Sigmoid colon (tissue), 7 donors: ENCODE data around the gene EGLN3. TPM values are rescaled to one million over a fixed set of nuclear protein-coding genes. Genes with fewer than 3 reads are reported as not detected.

Source experiments
- DNase-seq: peaks from one replicate; pipeline ENCODE4 v3.0.0-alpha.2; 2019
- H3K27ac ChIP-seq, 4 donors: fragments of 200-600 bp; sonication (generic); one replicate each; pipeline ENCODE4 v1.5.1; 2016 to 2019; ENCODE audit warnings: mild to moderate bottlenecking in 1 of 4
- H3K27me3 ChIP-seq, 3 donors: fragments of 200-600 bp; sonication (generic); one replicate each; pipeline ENCODE4 v1.5.1; 2019; ENCODE audit warnings: mild to moderate bottlenecking in 1 of 3
- H3K36me3 ChIP-seq, 4 donors: fragments of 200-600 bp; sonication (generic); one replicate each; pipeline ENCODE4 v1.5.1; 2016 to 2019
- H3K4me1 ChIP-seq, 4 donors: fragments of 200-600 bp; sonication (generic); one replicate each; pipeline ENCODE4 v1.5.1; 2017 to 2019
- H3K4me3 ChIP-seq, 4 donors: fragments of 200-600 bp; sonication (generic); one replicate each; pipeline ENCODE4 v1.5.1; 2017 to 2019; ENCODE audit warnings: mild to moderate bottlenecking in 2 of 4, moderate library complexity in 1 of 4
- H3K9me3 ChIP-seq, 4 donors: fragments of 200-600 bp in 3 of 4; sonication (generic) in 3 of 4; one replicate each; pipeline versions ENCODE4 v1.5.1 to v1.6.1; 2013 to 2019
- EP300 ChIP-seq, 4 donors: sonication (generic); formaldehyde crosslinking; IDR thresholded peaks; one replicate each; pipeline ENCODE4 v1.6.1; 2017; ENCODE audit warnings: antibody characterized with exemption in 4 of 4
- POLR2A ChIP-seq, 2 donors: fragments of 450-650 bp; IDR thresholded peaks; one replicate each; pipeline ENCODE4 v1.6.1; 2016; ENCODE audit warnings: antibody characterized with exemption in 2 of 2, mild to moderate bottlenecking in 2 of 2, moderate library complexity in 2 of 2
- POLR2AphosphoS5 ChIP-seq, 4 donors: sonication (generic); formaldehyde crosslinking; IDR thresholded peaks; one replicate each; pipeline ENCODE4 v1.6.1; 2017; ENCODE audit warnings: antibody characterized with exemption in 4 of 4
- WGBS, 2 donors: extraction: QIAGEN DNeasy Blood & Tissue Kit; methylation state at CpG; one replicate each; pipeline ENCODE4 v1.1.7; 2013; 5-methylcytosine and 5-hydroxymethylcytosine counted together
- intact Hi-C: fragments of 100-400 bp; cut with DNase I; formaldehyde crosslinking; loops from one replicate; pipeline ENCODE4 v1.15.1; 2023
- polyA plus RNA-seq, 3 donors: library from polyadenylated mRNA; stranded (reverse); fragments of 200-250 nt; gene quantifications; one replicate each; pipeline ENCODE4 v1.2.3, GENCODE V29; 2013
- total RNA-seq, 4 donors: library from RNA; depleted of rRNA; stranded (reverse); fragments of >200 nt; gene quantifications; one replicate each; pipeline ENCODE4 v1.1.0, GENCODE V29; 2016
- TF ChIP-seq, protein P1 (sequence below), 4 experiments: fragments of 450-650 bp in 3 of 4; fragments of 200-600 bp in 1 of 4; IDR thresholded peaks; one replicate each; pipeline ENCODE4 v1.5.1; 2016 to 2019; ENCODE audit warnings: antibody characterized with exemption in 4 of 4, mild to moderate bottlenecking in 3 of 4, moderate library complexity in 2 of 4
- donor health status: healthy with polysubstance abuse.
- donor health status: Bipolar disorder and iron deficiency.
- donor health status: healthy.

EGLN3 gene
- total and polyA plus RNA-seq, 7 donors, result 13.0 to 69.1 (median 18.5) TPM

DNA sequence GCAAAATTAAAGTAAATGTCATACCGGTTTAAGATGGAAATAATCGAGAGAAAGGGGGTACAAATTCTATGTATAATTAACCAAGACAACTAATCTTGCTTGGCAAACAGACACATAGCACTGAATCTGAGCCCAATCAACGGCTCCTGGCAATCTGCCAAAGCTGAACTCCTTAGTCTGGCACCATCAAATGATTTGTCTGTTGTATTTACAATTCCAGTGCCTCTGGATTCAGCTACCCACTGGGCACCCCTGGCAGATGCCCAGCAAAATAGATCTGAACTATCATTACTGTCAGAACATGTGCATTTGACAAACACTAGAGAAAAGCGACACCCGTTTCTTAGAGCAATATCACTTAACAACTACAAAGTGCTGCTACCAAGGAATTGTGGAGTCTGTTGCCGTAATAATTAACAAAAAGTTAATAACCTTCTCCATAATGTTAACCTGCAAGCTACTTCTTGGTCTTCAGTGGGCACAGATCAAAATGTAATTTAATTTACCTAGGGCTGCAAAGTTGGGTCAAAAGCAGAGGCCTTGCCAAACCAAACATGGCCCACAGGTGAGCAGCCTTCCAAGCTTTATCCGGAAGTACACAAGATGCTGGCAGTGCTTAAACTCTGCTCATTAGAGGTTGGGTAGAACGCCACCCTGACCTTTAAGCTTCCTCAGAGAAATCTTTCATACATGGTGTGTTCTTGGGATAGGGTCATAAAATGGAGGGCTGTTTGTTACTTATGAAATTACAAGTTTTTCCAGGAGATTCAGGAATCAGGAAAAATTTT, 7.6 kb downstream of the EGLN3 start:
- TF ChIP-seq POLR2AphosphoS5 (IDR thresholded peaks at IDR 0.05), result no peak
- TF ChIP-seq, protein P1, sequence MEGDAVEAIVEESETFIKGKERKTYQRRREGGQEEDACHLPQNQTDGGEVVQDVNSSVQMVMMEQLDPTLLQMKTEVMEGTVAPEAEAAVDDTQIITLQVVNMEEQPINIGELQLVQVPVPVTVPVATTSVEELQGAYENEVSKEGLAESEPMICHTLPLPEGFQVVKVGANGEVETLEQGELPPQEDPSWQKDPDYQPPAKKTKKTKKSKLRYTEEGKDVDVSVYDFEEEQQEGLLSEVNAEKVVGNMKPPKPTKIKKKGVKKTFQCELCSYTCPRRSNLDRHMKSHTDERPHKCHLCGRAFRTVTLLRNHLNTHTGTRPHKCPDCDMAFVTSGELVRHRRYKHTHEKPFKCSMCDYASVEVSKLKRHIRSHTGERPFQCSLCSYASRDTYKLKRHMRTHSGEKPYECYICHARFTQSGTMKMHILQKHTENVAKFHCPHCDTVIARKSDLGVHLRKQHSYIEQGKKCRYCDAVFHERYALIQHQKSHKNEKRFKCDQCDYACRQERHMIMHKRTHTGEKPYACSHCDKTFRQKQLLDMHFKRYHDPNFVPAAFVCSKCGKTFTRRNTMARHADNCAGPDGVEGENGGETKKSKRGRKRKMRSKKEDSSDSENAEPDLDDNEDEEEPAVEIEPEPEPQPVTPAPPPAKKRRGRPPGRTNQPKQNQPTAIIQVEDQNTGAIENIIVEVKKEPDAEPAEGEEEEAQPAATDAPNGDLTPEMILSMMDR (IDR thresholded peaks at IDR 0.05), result no peak
- TF ChIP-seq POLR2A (IDR thresholded peaks at IDR 0.05), result no peak
- TF ChIP-seq EP300 (IDR thresholded peaks at IDR 0.05), result no peak
- Histone ChIP-seq H3K4me3 (no peak overlapping the region), H3K27me3 (no peaks in the 10 kb centered on the region), H3K36me3 (no peaks in the 10 kb centered on the region), H3K4me1 (peaks cover 0 to 88% (median 55%) of the 10 kb centered on the region in 4 donors), H3K9me3 (no peaks in the 10 kb centered on the region), H3K27ac (peak overlapping the region in 3 of 4 donors; percentile 41 to 85 (median 79))
- intact Hi-C loops, result no loop called here
- WGBS, 2 donors, result 17 to 64% methylated on average over 8 of the region's 8 CpGs
- no peak for DNase-seq

GRCh38 chr14:33941718-33942117, 9.2 kb downstream of the EGLN3 start:
- no peaks in the 10 kb centered on the region for H3K9me3 ChIP-seq
- no peaks in the 10 kb centered on the region for H3K36me3 ChIP-seq
- no peak for DNase-seq
- H3K27me3 ChIP-seq, result no peaks in the 10 kb centered on the region
- peaks cover 0 to 88% (median 58%) of the 10 kb centered on the region in 4 donors for H3K4me1 ChIP-seq
- TF ChIP-seq EP300 (IDR thresholded peaks at IDR 0.05) (no peak), POLR2AphosphoS5 (IDR thresholded peaks at IDR 0.05) (no peak), POLR2A (IDR thresholded peaks at IDR 0.05) (no peak)
- TF ChIP-seq, protein P1 (IDR thresholded peaks at IDR 0.05), result no peak
- intact Hi-C loops, result no loop called here
- 58 to 72% methylated on average over 3 of the region's 3 CpGs for WGBS, 2 donors
- H3K4me3 ChIP-seq, result no peak overlapping the region
- H3K27ac ChIP-seq, result peak overlapping the region; percentile 44 to 85 (median 68)

DNA sequence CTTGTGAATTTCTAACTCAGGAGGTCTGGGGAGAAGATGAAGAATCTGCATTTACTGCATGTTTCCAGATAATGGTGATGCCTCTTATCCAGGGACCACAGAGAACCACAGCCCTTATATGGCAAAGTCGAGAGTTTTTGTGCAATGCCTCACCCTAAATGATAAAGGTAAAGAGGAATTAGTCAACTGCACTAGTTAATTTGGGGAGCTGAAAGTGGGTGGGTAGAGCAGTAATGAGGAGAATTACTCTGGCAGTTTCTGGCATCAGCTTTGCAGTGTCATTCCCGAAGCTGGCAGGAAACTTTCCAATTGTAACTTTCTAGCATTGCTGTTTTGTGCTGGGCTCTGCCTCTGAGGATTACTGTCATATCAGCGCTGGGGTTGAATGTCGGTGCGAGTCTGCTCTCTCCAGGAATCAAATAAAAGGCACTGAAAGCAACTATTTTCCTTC, 10.3 kb downstream of the EGLN3 start:
- H3K4me3 ChIP-seq, result no peak overlapping the region
- intact Hi-C loops, result no loop called here
- H3K9me3 ChIP-seq, result no peaks in the 10 kb centered on the region
- peaks cover 0 to 77% (median 56%) of the 10 kb centered on the region in 4 donors for H3K4me1 ChIP-seq
- TF ChIP-seq, protein P1 (IDR thresholded peaks at IDR 0.05), result no peak
- TF ChIP-seq EP300 (IDR thresholded peaks at IDR 0.05) (no peak), POLR2AphosphoS5 (IDR thresholded peaks at IDR 0.05) (no peak), POLR2A (IDR thresholded peaks at IDR 0.05) (no peak)
- 60 to 69% methylated on average over 5 of the region's 5 CpGs for WGBS, 2 donors
- no peak for DNase-seq
- H3K27me3 ChIP-seq, result no peaks in the 10 kb centered on the region
- no peaks in the 10 kb centered on the region for H3K36me3 ChIP-seq
- peak overlapping the region; percentile 44 to 85 (median 68) for H3K27ac ChIP-seq

- 16 to 38% methylated on average over 20 of the region's 20 CpGs for WGBS, 2 donors
- TF ChIP-seq, protein P1 (IDR thresholded peaks at IDR 0.05), result no peak
- TF ChIP-seq POLR2AphosphoS5 (IDR thresholded peaks at IDR 0.05) (peak in 3 of 4 donors; percentile 66 to 69 (median 69)), POLR2A (IDR thresholded peaks at IDR 0.05) (no peak), EP300 (IDR thresholded peaks at IDR 0.05) (peak in 1 of 4 donors; percentile 65)
- Histone ChIP-seq H3K27me3 (no peaks in the 10 kb centered on the region), H3K36me3 (no peaks in the 10 kb centered on the region), H3K27ac (peak overlapping the region; percentile 57 to 85 (median 78)), H3K4me1 (peaks cover 0 to 72% (median 51%) of the 10 kb centered on the region in 4 donors), H3K4me3 (peak overlapping the region in 3 of 4 donors; percentile 10 to 30 (median 17)), H3K9me3 (no peaks in the 10 kb centered on the region)
- intact Hi-C loops, result no loop called here
- DNase-seq, result peak; percentile 87
These were observed 12.5 kb downstream of the EGLN3 start for GRCh38 chr14:33938131-33938949.
